HEK293 (cell line): ENCODE measurements around the gene ANKRD9.

ENCODE experiments used
- CTCF ChIA-PET: fragments of 350-600 bp; formaldehyde crosslinking; extraction: SDS; loops from one replicate; lab custom pipeline; 2021; ENCODE audit warnings: antibody characterized with exemption; lab: Yijun Ruan, JAX
- POLR2A ChIA-PET: fragments of 300-600 bp; formaldehyde crosslinking; extraction: SDS; loops from one replicate; lab custom pipeline; 2020; ENCODE audit warnings: antibody characterized with exemption, inconsistent platforms; lab: Yijun Ruan, JAX
- H3K27ac ChIP-seq: fragments of 200-500 bp; sonication (Bioruptor generic); 2 replicates; pipeline ENCODE4 v1.5.1; 2014; ENCODE audit warnings: low read depth, low read length, control low read depth, inconsistent platforms; ENCODE audit errors: extremely low read depth
- H3K36me3 ChIP-seq, 2 experiments: fragments of 200-500 bp in 1 of 2; sonication (Bioruptor generic) in 1 of 2; 1 replicate in 1 of 2; 2 replicates in 1 of 2; pipeline ENCODE4 v1.5.1; 2014 to 2017; ENCODE audit warnings: inconsistent platforms in 2 of 2, low read length in 2 of 2; ENCODE audit not compliant: control insufficient read depth in 2 of 2, insufficient read depth in 1 of 2
- H3K4me1 ChIP-seq: fragments of 200-500 bp; sonication (Bioruptor generic); 2 replicates; pipeline ENCODE4 v1.5.1; 2014; ENCODE audit warnings: mild to moderate bottlenecking, low read length, inconsistent platforms; ENCODE audit not compliant: control insufficient read depth, insufficient read depth
- H3K4me3 ChIP-seq: 2 replicates; pipeline ENCODE4 v1.5.1; 2011; ENCODE audit warnings: low read depth, mild to moderate bottlenecking, control low read depth, low read length, moderate library complexity
- H3K9me3 ChIP-seq: fragments of 200-500 bp; sonication (Bioruptor generic); 2 replicates; pipeline ENCODE4 v1.5.1; 2014; ENCODE audit warnings: low read depth, low read length, inconsistent platforms; ENCODE audit not compliant: control insufficient read depth, insufficient read depth
- BCL11A ChIP-seq: fragments of 450-650 bp; formaldehyde crosslinking; IDR thresholded peaks from 2 replicates; pipeline ENCODE4 v1.5.1; 2016; ENCODE audit warnings: low read depth, missing biosample characterization, missing genetic modification characterization
- BCL11B ChIP-seq: fragments of 450-650 bp; formaldehyde crosslinking; IDR thresholded peaks from 2 replicates; pipeline ENCODE4 v1.5.1; 2016; ENCODE audit warnings: low read depth, missing biosample characterization, missing genetic modification characterization
- EGR2 ChIP-seq: fragments of 450-650 bp; formaldehyde crosslinking; IDR thresholded peaks from 2 replicates; pipeline ENCODE4 v1.5.1; 2016; ENCODE audit warnings: low read depth, missing biosample characterization, missing genetic modification characterization
- IKZF3 ChIP-seq: fragments of 450-650 bp; IDR thresholded peaks from 2 replicates; pipeline ENCODE4 v1.5.0; 2018; ENCODE audit warnings: missing biosample characterization, mild to moderate bottlenecking, missing genetic modification characterization, moderate library complexity
- KLF16 ChIP-seq: fragments of 450-650 bp; formaldehyde crosslinking; IDR thresholded peaks from 2 replicates; pipeline ENCODE4 v1.5.1; 2017; ENCODE audit warnings: missing biosample characterization, missing genetic modification characterization
- YY2 ChIP-seq: fragments of 450-650 bp; formaldehyde crosslinking; IDR thresholded peaks from 2 replicates; pipeline ENCODE4 v1.5.1; 2016; ENCODE audit warnings: missing biosample characterization, missing genetic modification characterization
- ZEB2 ChIP-seq: fragments of 450-650 bp; formaldehyde crosslinking; IDR thresholded peaks from 2 replicates; pipeline ENCODE4 v1.5.1; 2016; ENCODE audit warnings: missing biosample characterization, missing genetic modification characterization
- ZFP37 ChIP-seq: fragments of 450-650 bp; formaldehyde crosslinking; IDR thresholded peaks from 2 replicates; pipeline ENCODE4 v1.5.1; 2016; ENCODE audit warnings: missing biosample characterization, missing genetic modification characterization
- ZNF121 ChIP-seq: fragments of 450-650 bp; formaldehyde crosslinking; IDR thresholded peaks from 2 replicates; pipeline ENCODE4 v1.5.1; 2016; ENCODE audit warnings: missing biosample characterization, missing genetic modification characterization
- ZNF239 ChIP-seq: fragments of 450-650 bp; formaldehyde crosslinking; IDR thresholded peaks from 2 replicates; pipeline ENCODE4 v1.5.1; 2016; ENCODE audit warnings: missing biosample characterization, missing genetic modification characterization
- ZNF311 ChIP-seq: fragments of 450-650 bp; formaldehyde crosslinking; IDR thresholded peaks from 2 replicates; pipeline ENCODE4 v1.5.1; 2017; ENCODE audit warnings: missing biosample characterization, missing genetic modification characterization, borderline replicate concordance
- ZNF366 ChIP-seq: fragments of 450-650 bp; formaldehyde crosslinking; conservative IDR thresholded peaks from 2 replicates; pipeline ENCODE4 v1.5.1; 2016; ENCODE audit warnings: missing biosample characterization, missing genetic modification characterization
- ZNF473 ChIP-seq: fragments of 450-650 bp; formaldehyde crosslinking; IDR thresholded peaks from 2 replicates; pipeline ENCODE4 v1.5.1; 2017; ENCODE audit warnings: missing biosample characterization, missing genetic modification characterization
- ZNF558 ChIP-seq: fragments of 450-650 bp; formaldehyde crosslinking; IDR thresholded peaks from 2 replicates; pipeline ENCODE4 v1.5.1; 2016; ENCODE audit warnings: missing biosample characterization, missing genetic modification characterization
- ZNF585B ChIP-seq: fragments of 450-650 bp; formaldehyde crosslinking; IDR thresholded peaks from 2 replicates; pipeline ENCODE4 v1.5.1; 2016; ENCODE audit warnings: missing biosample characterization, missing genetic modification characterization
- ZNF670 ChIP-seq: fragments of 450-650 bp; formaldehyde crosslinking; IDR thresholded peaks from 2 replicates; pipeline ENCODE4 v1.5.1; 2016; ENCODE audit warnings: missing biosample characterization, missing genetic modification characterization, low read depth
- TF ChIP-seq, protein P1 (sequence below): fragments of 450-650 bp; formaldehyde crosslinking; IDR thresholded peaks from 2 replicates; pipeline ENCODE4 v1.5.1; 2016; ENCODE audit warnings: missing biosample characterization, missing genetic modification characterization
- TF ChIP-seq, protein P2 (sequence below): fragments of 450-650 bp; formaldehyde crosslinking; IDR thresholded peaks from 2 replicates; pipeline ENCODE4 v1.5.1; 2016; ENCODE audit warnings: missing biosample characterization, missing genetic modification characterization
- TF ChIP-seq, protein P3 (sequence below): fragments of 450-650 bp; formaldehyde crosslinking; IDR thresholded peaks from 2 replicates; pipeline ENCODE4 v1.5.1; 2016; ENCODE audit warnings: missing biosample characterization, missing genetic modification characterization
- TF ChIP-seq, protein P4 (sequence below): fragments of 450-650 bp; formaldehyde crosslinking; IDR thresholded peaks from 2 replicates; pipeline ENCODE4 v1.5.1; 2016; ENCODE audit warnings: missing biosample characterization, missing genetic modification characterization

The ANKRD9 gene

DNA sequence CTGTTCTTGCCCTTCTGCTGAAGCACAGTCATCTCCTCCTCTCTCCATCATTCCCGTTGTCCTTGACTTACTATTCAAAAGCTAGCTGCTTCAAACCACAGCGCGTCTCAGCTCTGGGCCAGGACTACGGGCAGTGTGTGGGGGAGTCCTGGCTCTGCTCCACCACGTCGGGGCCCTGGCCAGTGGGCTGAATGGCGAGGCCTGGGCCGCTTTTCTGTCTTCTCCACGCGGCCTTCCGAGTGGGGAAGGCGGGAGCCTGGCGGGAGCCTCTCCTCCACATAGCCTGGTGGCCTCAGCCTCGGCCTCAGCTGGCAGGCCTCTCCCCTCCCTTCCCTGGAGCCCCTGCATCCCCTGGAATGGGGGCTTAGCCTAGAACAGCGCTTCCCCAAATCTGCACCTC, 16.5 kb downstream of the ANKRD9 start:
- Histone ChIP-seq H3K4me3 (no peak overlapping the region), H3K9me3 (no peaks in the 10 kb centered on the region), H3K4me1 (no peaks in the 10 kb centered on the region), H3K27ac (no peak overlapping the region), H3K36me3 (peaks cover 0 to 14% of the 10 kb centered on the region in 2 experiments; a peak in 2 of 3 replicates)
- POLR2A ChIA-PET = no interaction called here
- CTCF ChIA-PET = interaction anchor here (1.1 kb wide), 1 partner anchor 23 kb away, joined by 3 read pairs; no protein-coding TSS in a partner anchor
- TF ChIP-seq ZEB2 (tag by site-specific recombination) = no peak

DNA sequence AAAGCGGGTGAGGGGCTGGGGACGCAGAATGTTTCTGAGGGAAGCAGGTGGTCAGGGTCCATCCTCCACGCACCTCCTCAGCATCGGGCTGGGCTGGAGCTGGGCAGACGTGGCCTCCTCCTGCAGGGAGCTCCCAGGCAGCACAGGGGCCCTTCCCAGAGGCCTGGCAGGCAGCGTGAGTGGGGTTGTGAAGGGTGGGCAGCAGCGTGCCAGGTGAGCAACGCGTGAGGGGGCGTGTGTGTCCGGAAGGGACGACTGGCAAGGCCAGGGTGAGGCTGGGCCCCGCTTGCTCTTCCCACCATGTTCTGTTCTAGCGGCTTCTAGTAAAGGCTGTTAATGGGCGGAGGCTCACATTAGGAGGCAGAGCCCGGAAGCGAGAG, 17.1 kb downstream of the ANKRD9 start:
- POLR2A ChIA-PET = no interaction called here
- Histone ChIP-seq H3K4me1 (no peaks in the 10 kb centered on the region), H3K4me3 (no peak overlapping the region), H3K9me3 (no peaks in the 10 kb centered on the region), H3K27ac (no peak overlapping the region), H3K36me3 (peaks cover 0 to 8% of the 10 kb centered on the region in 2 experiments; a peak in 2 of 3 replicates)
- TF ChIP-seq, protein P1, sequence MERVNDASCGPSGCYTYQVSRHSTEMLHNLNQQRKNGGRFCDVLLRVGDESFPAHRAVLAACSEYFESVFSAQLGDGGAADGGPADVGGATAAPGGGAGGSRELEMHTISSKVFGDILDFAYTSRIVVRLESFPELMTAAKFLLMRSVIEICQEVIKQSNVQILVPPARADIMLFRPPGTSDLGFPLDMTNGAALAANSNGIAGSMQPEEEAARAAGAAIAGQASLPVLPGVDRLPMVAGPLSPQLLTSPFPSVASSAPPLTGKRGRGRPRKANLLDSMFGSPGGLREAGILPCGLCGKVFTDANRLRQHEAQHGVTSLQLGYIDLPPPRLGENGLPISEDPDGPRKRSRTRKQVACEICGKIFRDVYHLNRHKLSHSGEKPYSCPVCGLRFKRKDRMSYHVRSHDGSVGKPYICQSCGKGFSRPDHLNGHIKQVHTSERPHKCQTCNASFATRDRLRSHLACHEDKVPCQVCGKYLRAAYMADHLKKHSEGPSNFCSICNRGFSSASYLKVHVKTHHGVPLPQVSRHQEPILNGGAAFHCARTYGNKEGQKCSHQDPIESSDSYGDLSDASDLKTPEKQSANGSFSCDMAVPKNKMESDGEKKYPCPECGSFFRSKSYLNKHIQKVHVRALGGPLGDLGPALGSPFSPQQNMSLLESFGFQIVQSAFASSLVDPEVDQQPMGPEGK = no peak
- TF ChIP-seq YY2 (tag by site-specific recombination) (no peak), ZNF670 (tag by site-specific recombination) (no peak), ZFP37 (tag by site-specific recombination) (no peak), ZNF558 (tag by site-specific recombination) (no peak), ZNF585B (tag by site-specific recombination) (no peak), EGR2 (no peak), BCL11B (tag by site-specific recombination) (no peak), ZNF366 (tag by site-specific recombination) (no peak), ZNF311 (tag by site-specific recombination) (no peak), BCL11A (tag by site-specific recombination) (no peak), ZNF121 (no peak), ZNF473 (tag by site-specific recombination) (no peak), KLF16 (tag by site-specific recombination) (no peak), ZNF239 (no peak), IKZF3 (tag by site-specific recombination) (no peak)
- TF ChIP-seq, protein P2, sequence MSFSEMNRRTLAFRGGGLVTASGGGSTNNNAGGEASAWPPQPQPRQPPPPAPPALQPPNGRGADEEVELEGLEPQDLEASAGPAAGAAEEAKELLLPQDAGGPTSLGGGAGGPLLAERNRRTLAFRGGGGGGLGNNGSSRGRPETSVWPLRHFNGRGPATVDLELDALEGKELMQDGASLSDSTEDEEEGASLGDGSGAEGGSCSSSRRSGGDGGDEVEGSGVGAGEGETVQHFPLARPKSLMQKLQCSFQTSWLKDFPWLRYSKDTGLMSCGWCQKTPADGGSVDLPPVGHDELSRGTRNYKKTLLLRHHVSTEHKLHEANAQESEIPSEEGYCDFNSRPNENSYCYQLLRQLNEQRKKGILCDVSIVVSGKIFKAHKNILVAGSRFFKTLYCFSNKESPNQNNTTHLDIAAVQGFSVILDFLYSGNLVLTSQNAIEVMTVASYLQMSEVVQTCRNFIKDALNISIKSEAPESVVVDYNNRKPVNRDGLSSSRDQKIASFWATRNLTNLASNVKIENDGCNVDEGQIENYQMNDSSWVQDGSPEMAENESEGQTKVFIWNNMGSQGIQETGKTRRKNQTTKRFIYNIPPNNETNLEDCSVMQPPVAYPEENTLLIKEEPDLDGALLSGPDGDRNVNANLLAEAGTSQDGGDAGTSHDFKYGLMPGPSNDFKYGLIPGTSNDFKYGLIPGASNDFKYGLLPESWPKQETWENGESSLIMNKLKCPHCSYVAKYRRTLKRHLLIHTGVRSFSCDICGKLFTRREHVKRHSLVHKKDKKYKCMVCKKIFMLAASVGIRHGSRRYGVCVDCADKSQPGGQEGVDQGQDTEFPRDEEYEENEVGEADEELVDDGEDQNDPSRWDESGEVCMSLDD = no peak
- TF ChIP-seq, protein P3, sequence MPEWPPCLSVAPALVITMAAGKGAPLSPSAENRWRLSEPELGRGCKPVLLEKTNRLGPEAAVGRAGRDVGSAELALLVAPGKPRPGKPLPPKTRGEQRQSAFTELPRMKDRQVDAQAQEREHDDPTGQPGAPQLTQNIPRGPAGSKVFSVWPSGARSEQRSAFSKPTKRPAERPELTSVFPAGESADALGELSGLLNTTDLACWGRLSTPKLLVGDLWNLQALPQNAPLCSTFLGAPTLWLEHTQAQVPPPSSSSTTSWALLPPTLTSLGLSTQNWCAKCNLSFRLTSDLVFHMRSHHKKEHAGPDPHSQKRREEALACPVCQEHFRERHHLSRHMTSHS (tag by site-specific recombination) = no peak
- TF ChIP-seq, protein P4, sequence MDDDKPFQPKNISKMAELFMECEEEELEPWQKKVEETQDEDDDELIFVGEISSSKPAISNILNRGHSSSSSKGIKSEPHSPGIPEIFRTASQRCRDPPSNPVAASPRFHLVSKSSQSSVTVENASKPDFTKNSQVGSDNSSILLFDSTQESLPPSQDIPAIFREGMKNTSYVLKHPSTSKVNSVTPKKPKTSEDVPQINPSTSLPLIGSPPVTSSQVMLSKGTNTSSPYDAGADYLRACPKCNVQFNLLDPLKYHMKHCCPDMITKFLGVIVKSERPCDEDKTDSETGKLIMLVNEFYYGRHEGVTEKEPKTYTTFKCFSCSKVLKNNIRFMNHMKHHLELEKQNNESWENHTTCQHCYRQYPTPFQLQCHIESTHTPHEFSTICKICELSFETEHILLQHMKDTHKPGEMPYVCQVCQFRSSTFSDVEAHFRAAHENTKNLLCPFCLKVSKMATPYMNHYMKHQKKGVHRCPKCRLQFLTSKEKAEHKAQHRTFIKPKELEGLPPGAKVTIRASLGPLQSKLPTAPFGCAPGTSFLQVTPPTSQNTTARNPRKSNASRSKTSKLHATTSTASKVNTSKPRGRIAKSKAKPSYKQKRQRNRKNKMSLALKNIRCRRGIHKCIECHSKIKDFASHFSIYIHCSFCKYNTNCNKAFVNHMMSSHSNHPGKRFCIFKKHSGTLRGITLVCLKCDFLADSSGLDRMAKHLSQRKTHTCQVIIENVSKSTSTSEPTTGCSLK (tag by site-specific recombination) = no peak
- TF ChIP-seq, all 188 proteins: peak for 0
- CTCF ChIA-PET = no interaction called here
